ENCODE results near the gene PTPN23. TPM values are rescaled to one million over a fixed set of nuclear protein-coding genes. Genes with fewer than 3 reads are reported as not detected.
"Not testable (repeated sequence)": the region's sequence is repeated elsewhere in the genome, so short reads cannot be mapped to it uniquely, and the experiment has no call there.

The PTPN23 gene
- total RNA-seq, 1 donor, result 20.7 TPM

- TF ChIP-seq, protein P1, sequence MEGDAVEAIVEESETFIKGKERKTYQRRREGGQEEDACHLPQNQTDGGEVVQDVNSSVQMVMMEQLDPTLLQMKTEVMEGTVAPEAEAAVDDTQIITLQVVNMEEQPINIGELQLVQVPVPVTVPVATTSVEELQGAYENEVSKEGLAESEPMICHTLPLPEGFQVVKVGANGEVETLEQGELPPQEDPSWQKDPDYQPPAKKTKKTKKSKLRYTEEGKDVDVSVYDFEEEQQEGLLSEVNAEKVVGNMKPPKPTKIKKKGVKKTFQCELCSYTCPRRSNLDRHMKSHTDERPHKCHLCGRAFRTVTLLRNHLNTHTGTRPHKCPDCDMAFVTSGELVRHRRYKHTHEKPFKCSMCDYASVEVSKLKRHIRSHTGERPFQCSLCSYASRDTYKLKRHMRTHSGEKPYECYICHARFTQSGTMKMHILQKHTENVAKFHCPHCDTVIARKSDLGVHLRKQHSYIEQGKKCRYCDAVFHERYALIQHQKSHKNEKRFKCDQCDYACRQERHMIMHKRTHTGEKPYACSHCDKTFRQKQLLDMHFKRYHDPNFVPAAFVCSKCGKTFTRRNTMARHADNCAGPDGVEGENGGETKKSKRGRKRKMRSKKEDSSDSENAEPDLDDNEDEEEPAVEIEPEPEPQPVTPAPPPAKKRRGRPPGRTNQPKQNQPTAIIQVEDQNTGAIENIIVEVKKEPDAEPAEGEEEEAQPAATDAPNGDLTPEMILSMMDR (IDR thresholded peaks at IDR 0.05; ENCODE audit: insufficient read depth, low read depth, low read length), result no peak
- H3K4me3 ChIP-seq (ENCODE audit: low read depth, low read length), result no peak overlapping the region
- DNase-seq (ENCODE audit: low read depth), result no peak
Observed at GRCh38 chr3:47456984-47457383, 76.2 kb downstream of the PTPN23 start.

- not testable (repeated sequence) for DNase-seq (ENCODE audit: low read depth); H3K4me3 ChIP-seq (ENCODE audit: low read depth, low read length)
Observed at GRCh38 chr3:47459534-47460085, 78.8 kb downstream of the PTPN23 start.

Other genes starting within 250 kb of the PTPN23 start
- 40.3 and 45.3 TPM in 2 replicates for gene SETD2, start 216.9 kb upstream of the PTPN23 start, total RNA-seq
- gene KIF9, start 98.2 kb upstream of the PTPN23 start, total RNA-seq, result 1.6 and 2.2 TPM in 2 replicates
- gene KLHL18, start 98.1 kb upstream of the PTPN23 start, total RNA-seq, result 20.3 and 22.9 TPM in 2 replicates
- 50.3 and 66.5 TPM in 2 replicates for gene SCAP, start 94.9 kb downstream of the PTPN23 start, total RNA-seq
- gene ELP6, start 132.7 kb downstream of the PTPN23 start, total RNA-seq, result 30.6 and 39.3 TPM in 2 replicates
- gene CSPG5, start 197.8 kb downstream of the PTPN23 start, total RNA-seq, result 0.32 and 0.43 TPM in 2 replicates

All from fibroblast of villous mesenchyme (primary cell).